OCI-LY3 (cell line): ENCODE results near the gene ART5.

Experiments
- CTCF ChIP-seq: fragments of 200-600, 300-600 bp; sonication (generic); IDR thresholded peaks from 2 replicates; pipeline ENCODE4 v1.5.1; 2014; ENCODE audit warnings: antibody characterized with exemption, low read length, low read depth
- EZH2phosphoT487 ChIP-seq: fragments of 200-600 bp; shearing (Covaris generic); IDR thresholded peaks from 2 replicates; pipeline ENCODE4 v1.6.1; 2018; ENCODE audit warnings: antibody characterized with exemption, mixed run types, low read depth

- TF ChIP-seq CTCF = no peak
- TF ChIP-seq EZH2phosphoT487 = no peak
These were observed 2.0 kb downstream of the ART5 start for GRCh38 chr11:3639841-3640240.
